ENCODE results near the gene MRPL37. TPM values are rescaled to one million over a fixed set of nuclear protein-coding genes. Genes with fewer than 3 reads are reported as not detected.
"Not testable (repeated sequence)": the region's sequence is repeated elsewhere in the genome, so short reads cannot be mapped to it uniquely, and the experiment has no call there.

The MRPL37 gene
- total RNA-seq, 1 experiment from 2014 or later: 152 TPM

- no peak for DNase-seq (ENCODE audit: extremely low read depth, low read depth)
Observed at GRCh38 chr1:54218883-54219687, 19.1 kb downstream of the MRPL37 start.

DNA sequence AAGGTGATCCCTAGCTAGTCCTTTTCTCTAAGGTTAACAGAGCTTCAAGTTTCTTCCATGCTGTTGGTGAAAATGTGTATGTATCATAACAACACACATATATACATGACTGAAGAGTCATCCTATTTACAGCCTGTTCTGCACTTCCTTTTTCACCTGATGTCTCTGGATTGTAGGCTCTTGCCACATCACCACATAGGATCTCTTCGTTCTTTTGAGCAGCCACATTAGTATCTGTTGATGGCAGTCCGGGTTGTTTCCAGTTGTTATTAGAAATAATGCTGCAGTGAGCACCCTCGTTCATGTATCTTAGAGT is 19.7 kb downstream of the MRPL37 start:
- no peak for DNase-seq (ENCODE audit: extremely low read depth, low read depth)

DNA sequence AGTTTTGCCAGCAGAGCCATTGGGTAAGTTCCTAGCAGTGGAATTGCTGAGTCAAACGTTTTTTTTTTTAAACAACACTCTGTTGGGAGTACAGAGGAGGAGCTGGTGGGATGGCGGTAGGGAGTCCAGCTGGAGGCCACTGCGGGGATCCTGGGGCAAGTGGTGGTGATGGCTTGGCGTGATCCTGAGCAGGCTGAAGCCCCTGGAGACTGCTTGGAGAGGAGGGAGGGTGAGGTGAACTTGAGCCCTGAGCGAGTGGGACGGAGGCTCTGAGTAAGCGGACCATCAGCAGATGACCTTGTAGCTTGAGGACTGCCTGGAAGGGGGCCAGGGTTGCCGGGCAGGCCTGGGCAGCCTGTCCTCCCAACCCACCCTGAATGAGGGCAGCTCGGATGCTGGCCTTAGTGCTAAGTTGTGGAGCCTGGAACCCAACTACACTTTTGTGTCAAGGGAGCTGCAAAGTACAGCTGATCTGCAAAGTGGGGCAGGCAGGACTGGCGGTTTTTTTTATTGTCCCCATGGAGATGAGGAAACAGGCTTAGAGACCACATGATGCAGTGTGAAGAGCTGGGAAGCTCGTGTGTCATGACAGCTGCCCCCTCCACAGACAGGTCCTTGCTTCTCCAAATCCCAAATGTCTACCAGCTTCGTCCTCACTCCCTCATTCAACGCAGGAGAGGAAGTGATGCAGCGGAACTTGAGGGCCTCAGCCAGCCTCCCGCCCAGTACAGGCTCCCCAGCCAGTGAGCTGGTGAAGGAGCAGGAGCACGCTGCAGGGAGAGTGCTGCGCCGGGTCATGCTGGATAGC is 20.2 kb downstream of the MRPL37 start:
- DNase-seq (ENCODE audit: extremely low read depth, low read depth): no peak

GRCh38 chr1:54221113-54221834 is 21.3 kb downstream of the MRPL37 start:
- no peak for DNase-seq (ENCODE audit: extremely low read depth, low read depth)

GRCh38 chr1:54221867-54222484 is 22.0 kb downstream of the MRPL37 start:
- DNase-seq (ENCODE audit: extremely low read depth, low read depth): no peak

- DNase-seq (ENCODE audit: extremely low read depth, low read depth): no peak
Observed at GRCh38 chr1:54222711-54223110, 22.7 kb downstream of the MRPL37 start.

DNA sequence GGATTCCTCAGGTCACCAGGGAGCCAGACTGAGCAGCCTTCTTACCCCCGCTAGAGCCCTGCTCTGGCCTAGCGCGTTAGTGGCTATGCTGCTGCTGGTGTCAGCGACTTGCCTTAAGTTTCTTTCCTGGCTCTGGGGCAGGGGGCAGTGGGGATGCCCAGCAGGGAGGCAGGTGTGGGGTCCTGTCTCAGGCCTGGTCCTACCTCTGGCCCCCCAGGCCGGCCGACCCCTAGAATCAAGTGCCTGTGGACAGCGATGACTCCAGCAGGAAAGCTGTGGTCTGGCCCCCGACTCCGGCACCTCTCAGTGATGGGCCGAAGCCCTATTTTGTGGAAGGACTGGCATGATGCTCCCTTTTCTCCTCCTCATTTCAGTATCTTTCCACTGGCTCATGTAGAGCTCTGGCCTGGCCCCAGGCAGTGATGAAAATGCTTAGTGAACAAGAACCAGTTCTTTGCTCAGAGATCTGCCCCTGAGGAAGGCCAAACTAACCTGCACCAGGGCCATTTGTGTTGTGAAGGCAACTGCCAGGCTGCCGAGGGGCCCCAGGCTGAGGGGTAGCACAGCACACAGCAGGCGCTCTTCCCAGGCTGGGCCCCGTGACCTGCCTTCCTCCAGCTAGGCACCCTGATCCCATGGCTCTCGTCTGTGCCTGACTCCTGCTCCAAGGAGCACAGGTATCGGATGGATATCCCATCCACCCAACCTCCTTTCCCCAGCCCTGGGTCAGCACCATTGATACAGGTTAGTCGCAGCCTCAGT is 23.7 kb downstream of the MRPL37 start:
- no peak for DNase-seq (ENCODE audit: extremely low read depth, low read depth)

GRCh38 chr1:54224233-54224632 is 24.3 kb downstream of the MRPL37 start:
- no peak for DNase-seq (ENCODE audit: extremely low read depth, low read depth)

DNA sequence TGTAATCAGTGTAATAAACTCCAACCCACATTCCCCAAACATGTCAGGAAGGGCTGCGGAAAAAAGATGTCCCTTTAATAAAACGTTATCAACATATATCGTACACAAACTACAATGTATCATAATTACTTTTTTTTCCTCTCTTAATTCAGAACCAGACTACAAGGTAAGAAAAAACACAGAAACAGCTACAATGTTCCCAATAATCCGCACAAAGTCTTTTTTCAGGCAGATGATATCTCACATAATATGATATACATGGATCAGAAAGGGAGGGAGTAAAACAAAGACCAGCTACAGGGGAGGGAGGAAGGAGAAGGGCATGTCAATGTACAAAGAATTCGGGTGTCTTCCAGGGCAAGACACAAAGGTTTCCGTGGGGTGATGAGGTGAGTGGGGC is 25.4 kb downstream of the MRPL37 start:
- DNase-seq (ENCODE audit: extremely low read depth, low read depth): no peak

DNA sequence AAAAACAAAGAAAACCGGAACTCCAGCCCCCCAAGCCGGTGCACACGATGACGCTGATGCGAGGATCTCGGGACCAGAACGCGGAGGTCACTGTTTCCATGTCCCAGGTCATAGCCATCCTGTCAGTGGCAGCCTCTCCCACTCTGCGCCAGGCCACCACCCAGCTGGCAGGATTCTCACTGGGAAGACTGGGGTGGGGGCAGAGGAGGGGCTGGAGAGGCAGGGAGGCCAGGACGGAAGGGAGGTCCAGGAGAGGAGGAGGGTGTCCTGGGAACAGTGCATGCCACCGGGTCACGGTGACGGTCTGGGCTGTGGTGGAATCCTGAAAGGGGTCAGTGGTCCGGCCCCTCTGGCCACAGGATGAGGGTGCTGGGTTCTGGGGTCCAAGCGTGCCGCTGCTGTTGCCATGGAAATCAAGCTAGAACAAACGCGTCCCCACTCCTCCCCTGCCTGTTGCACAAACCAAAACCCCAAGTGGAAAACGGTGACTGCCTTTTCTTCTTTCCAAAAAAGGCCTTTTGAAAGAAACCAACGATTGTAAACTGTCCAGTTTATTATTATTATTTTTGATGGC is 26.1 kb downstream of the MRPL37 start:
- no peak for DNase-seq (ENCODE audit: extremely low read depth, low read depth)

GRCh38 chr1:54227091-54227602 is 27.2 kb downstream of the MRPL37 start:
- DNase-seq (ENCODE audit: extremely low read depth, low read depth): peak; percentile 23

DNA sequence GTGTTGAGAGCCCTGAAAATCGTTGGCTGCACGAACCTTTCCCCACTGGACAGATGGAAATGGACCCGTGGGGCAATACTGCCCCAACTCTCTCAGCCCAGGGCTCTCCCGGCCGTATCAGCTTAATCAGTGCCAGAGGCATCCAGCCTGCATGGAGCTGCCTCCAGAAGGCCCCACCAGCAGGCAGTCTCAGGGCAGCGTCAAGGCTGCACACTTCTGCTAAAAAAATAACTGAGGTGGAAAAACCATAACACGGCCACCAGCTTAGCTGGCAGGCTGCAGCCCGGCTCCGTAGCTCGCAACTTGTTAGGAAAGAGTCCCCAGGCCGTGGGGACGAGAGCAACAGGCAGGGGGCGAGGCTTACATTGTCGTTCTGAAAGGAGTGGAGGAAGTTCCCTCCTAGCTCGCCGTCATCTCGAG is 27.9 kb downstream of the MRPL37 start:
- no peak for DNase-seq (ENCODE audit: extremely low read depth, low read depth)

GRCh38 chr1:54228638-54229079 is 28.7 kb downstream of the MRPL37 start:
- DNase-seq (ENCODE audit: extremely low read depth, low read depth): no peak

GRCh38 chr1:54229281-54229891 is 29.4 kb downstream of the MRPL37 start:
- DNase-seq (ENCODE audit: extremely low read depth, low read depth): no peak

DNA sequence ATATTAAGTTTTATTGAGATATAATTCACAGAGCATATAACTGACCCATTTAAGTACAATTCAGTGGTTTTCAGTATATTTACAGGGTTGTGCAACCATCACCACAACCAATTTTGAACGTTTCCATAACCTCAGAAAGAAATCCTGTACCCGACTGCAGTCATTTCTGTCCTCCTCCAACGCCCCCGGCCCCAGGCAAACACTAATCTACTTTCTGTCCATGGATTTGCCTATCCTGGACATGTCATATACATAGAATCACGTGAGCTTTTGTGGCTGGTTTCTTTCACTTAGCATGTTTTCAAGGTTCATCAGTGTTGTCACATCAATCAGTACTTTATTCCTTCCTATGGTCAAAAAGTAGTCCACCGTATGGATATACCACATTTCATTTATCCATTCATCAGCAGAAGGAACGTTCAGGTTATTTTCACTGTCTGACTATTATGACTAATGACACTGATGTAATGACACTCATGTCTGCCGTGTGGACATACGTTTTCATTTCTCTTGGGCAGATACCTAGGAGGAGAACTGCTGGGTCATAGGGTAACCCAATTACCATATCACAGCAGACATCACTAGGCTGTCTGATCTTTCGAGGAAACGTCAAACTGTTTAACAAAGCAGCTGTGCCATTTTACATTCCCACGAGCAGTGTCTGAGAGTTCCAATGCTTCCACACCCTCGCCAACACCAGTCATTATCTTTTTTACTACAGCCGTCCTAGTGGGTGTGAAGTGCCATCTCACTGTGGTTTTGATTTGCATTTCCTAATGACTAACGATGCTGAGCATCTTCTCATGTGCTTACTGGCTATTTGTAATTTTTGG is 30.8 kb downstream of the MRPL37 start:
- DNase-seq (ENCODE audit: extremely low read depth, low read depth): no peak

GRCh38 chr1:54233196-54233595 is 33.2 kb downstream of the MRPL37 start:
- not testable (repeated sequence) for DNase-seq (ENCODE audit: extremely low read depth, low read depth)

DNA sequence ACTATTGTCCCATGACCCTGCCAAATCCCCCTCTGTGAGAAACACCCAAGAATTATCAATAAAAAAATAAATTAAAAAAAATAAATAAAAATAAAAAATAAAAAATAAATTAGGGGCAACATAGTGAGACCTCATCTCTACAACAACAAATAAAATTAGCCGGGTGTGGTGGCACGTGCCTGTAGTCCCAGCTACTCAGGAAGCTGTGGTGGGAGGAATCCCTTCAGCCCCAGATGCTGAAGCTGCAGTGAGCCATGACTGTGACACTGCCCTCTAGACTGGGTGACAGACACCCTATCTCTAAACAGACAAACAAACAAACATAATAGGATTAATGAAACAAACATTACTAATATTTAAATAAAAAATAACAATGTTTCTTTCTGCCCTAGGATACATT is 34.3 kb downstream of the MRPL37 start:
- no peak for DNase-seq (ENCODE audit: extremely low read depth, low read depth)

- DNase-seq (ENCODE audit: extremely low read depth, low read depth): no peak
Observed at GRCh38 chr1:54237586-54237985, 37.6 kb downstream of the MRPL37 start.

All from NCI-H460 (cell line).